GM19468 (cell line): ENCODE results near the gene IGFN1.
"Not testable (repeated sequence)": the region's sequence is repeated elsewhere in the genome, so short reads cannot be mapped to it uniquely, and the experiment has no call there.

Source experiments
- ATAC-seq: cut with Tn5 transposase; IDR thresholded peaks from one replicate; pipeline ENCODE4 v1.9.1; 2021; ENCODE audit warnings: mild to moderate bottlenecking, moderate library complexity, moderate number of reproducible peaks; ENCODE audit not compliant: unreplicated experiment; ENCODE audit errors: extremely low read depth

IGFN1 gene

GRCh38 chr1:201229771-201230635 is 39.4 kb downstream of the IGFN1 start:
- no peak for ATAC-seq

- ATAC-seq: no peak
Observed at GRCh38 chr1:201230676-201231075, 40.1 kb downstream of the IGFN1 start.

DNA sequence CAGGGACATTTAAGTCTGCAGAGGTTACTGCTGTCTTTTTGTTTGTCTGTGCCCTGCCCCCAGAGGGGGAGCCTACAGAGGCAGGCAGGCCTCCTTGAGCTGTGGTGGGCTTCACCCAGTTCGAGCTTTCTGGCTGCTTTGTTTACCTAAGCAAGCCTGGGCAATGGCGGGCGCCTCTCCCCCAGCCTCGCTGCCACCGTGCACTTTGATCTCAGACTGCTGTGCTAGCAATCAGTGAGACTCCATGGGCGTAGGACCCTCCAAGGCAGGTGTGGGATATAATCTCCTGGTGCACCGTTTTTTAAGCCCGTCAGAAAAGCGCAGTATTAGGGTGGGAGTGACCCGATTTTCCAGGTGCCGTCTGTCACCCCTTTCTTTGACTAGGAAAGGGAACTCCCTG is 49.0 kb downstream of the IGFN1 start:
- not testable (repeated sequence) for ATAC-seq

DNA sequence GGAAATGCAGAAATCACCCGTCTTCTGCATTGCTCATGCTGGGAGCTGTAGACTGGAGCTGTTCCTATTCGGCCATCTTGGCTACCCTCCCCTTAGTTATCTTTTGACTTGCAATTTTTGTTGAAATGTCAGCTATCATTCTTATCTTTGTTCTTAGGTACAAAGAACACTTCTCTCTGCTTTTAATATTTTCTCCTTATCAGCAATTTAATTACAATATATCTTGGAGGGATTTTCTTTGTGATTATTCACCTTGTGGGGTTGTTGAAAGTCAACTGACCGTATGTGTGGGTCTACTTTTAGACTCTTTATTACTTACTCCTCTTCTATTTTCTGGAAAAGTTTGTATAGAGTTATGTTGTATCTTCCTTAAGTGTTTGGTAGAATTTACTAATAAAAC is 49.5 kb downstream of the IGFN1 start:
- ATAC-seq: no peak

DNA sequence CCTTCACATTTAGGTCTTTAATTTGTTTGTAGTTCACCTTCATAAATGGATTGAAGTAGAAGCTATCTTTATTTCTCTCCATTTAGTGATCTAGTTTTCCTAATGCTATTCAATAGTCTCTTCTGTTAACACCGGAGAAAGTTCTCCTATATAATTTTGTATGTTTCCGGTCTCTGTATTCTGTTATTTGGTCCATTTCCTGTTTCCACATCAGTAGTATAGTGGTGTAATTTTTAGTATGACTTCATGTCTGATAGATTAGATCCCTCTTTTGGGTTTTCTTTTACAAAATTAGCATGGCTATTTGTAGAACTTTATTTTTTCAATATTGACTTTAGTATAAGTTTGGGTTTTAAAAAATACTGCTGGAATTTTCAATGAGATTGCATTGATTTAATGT is 51.1 kb downstream of the IGFN1 start:
- no peak for ATAC-seq

- no peak for ATAC-seq
Observed at GRCh38 chr1:201245082-201245481, 54.5 kb downstream of the IGFN1 start.

- ATAC-seq: no peak
Observed at GRCh38 chr1:201248721-201249559, 58.3 kb downstream of the IGFN1 start.

DNA sequence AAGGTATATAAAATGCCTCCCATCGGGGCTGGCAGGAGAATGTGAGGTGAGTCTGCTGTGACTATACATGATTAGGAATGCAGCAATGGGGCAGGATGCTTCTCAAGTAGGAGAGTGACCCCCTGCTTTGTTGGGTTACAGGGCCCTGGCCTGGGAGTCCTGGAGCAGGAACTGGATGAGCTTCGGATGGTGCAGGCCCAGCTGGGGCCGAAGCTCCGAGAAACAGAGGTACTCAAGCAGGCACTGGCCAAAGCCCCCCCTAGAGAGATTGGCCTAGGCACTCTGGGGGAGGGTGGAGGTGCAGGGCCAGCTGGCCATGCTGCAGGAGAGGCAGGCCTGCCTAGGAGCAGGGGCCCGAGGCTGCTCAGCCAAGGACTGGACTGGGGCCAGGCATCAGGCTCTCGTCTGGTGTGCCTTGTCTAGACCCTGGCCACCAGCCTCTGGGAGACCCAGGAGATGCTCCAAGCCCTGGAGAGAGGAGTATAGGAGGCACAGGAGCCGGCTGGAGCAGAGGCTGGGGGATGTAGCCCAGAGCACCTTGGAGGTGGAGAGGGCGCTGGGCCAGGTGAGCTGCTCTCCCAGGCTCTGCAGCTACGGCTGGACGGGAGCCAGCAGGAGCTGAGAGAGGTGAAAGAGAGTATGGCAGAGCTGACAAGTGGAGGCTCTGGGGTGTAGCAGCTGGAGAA is 59.8 kb downstream of the IGFN1 start:
- no peak for ATAC-seq

GRCh38 chr1:201251411-201251810 is 60.8 kb downstream of the IGFN1 start:
- no peak for ATAC-seq

GRCh38 chr1:201251851-201252430 is 61.3 kb downstream of the IGFN1 start:
- no peak for ATAC-seq

- no peak for ATAC-seq
Observed at GRCh38 chr1:201252944-201253371, 62.3 kb downstream of the IGFN1 start.

DNA sequence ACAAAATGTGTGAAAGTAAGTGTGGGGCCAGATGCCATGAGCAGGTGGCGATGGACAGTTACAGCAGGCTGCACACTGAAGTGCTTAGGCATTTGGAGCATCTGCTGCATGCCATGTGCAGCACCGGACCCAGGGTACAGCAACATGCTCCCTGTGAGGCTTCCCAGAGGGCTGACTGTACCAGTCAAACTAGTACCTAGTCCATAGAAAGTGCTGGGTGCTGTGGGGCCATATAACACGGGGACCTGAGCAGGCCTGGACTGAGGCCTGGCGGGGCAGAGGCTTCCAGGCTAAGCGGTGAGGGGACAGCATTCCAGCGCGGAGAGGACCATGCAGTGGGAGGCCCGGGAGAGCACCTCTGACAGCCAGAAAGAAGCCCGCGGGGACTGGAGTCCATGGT is 62.8 kb downstream of the IGFN1 start:
- ATAC-seq: no peak

DNA sequence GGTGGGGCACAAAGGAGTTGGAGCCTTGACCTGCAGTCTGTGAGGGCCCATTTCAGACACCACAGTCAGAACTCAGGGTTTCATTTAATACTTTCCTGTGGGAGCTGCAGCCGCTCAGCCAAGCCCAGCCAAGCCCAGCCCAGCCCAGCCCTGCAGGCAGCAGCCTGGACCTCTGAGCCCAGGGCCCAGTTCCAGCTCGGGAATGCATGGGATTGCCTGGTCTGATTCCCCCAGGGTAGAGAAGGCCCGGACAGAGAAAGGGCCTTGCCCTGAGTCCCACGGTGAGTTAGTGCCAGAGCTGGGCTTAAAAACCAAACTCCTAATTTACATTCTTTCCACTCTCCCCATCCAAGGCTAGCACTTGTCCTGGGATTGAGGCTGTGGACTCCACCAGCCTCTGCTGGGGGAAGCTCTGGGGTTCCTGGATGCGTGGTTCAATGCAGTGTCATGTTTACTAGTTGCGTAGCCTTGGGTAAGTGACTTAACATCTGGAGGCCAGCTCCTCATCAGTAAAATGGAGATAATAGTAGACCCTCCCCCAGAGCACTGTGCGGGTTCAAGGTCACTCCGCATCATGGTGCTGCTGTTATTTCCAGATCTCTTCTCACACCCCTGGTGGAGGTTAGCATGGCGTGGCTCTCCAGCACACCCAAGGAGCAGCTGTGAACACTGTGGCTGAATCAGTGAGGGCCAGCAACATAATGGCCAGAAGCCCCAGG is 63.4 kb downstream of the IGFN1 start:
- ATAC-seq: no peak

GRCh38 chr1:201254625-201255478 is 64.2 kb downstream of the IGFN1 start:
- ATAC-seq: no peak

- ATAC-seq: no peak
Observed at GRCh38 chr1:201255479-201256362, 65.1 kb downstream of the IGFN1 start.

DNA sequence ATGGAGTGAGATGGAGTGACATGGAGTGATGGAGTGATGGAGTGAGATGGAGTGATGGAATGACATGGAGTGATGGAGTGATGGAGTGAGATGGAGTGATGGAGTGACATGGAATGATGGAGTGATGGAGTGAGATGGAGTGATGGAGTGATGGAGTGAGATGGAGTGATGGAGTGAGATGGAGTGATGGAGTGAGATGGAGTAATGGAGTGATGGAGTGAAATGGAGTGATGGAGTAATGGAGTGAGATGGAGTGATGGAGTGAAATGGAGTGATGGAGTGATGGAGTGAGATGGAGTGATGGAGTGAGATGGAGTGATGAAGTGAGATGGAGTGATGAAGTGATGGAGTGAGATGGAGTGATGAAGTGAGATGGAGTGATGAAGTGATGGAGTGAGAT is 67.5 kb downstream of the IGFN1 start:
- not testable (repeated sequence) for ATAC-seq

- no peak for ATAC-seq
Observed at GRCh38 chr1:201258763-201259230, 68.2 kb downstream of the IGFN1 start.
